ENCODE measurements around the gene ADIPOR2. TPM values are rescaled to one million over a fixed set of nuclear protein-coding genes. Genes with fewer than 3 reads are reported as not detected.
"Not testable (repeated sequence)": the region's sequence is repeated elsewhere in the genome, so short reads cannot be mapped to it uniquely, and the experiment has no call there.

Gene ADIPOR2
- polyA plus RNA-seq, 3 donors: 3.9 to 14.6 (median 6.2) TPM

DNA sequence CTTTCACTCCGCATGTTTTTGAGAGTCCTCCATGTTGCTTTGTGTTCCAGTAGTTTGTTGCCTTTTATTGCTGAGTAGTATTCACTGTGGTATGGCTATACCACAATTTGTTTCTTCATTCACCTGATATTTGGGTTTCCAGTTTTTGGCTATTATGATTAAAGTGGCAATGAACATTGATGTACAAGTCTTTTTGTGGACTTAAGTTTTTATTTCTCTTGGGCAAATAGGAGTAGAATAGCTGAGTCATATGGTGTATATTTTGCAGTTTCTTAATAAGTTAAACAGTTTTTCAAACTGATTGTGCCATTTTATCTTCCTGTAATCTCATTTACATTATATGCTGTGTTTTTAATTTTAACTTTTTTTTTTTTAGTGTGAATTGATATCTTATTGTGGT is 16.2 kb downstream of the ADIPOR2 start:
- Mint-ChIP-seq H3K9me3 (peaks cover 0 to 1% (median 0%) of the 10 kb centered on the region in 7 donors), H3K4me3 (no peak overlapping the region), H3K36me3 (peaks cover 0 to 9% of the 10 kb centered on the region in 2 donors), H3K27me3 (ENCODE audit: low read depth in 3 of 3) (no peaks in the 10 kb centered on the region), H3K27ac (peak overlapping the region in 5 of 7 donors; percentile 2 to 69 (median 43)), H3K4me1 (peaks cover 55% of the 10 kb centered on the region)
- peaks cover 19 to 57% of the 10 kb centered on the region in 2 donors for H3K4me1 ChIP-seq (ENCODE audit: control insufficient read depth in 1 of 2, insufficient read depth in 2 of 2, low read length in 2 of 2)
- no peak for DNase-seq
- intact Hi-C loops (cut with micrococcal nuclease): loop anchor here in 1 of 2 donors (10.0 kb wide), 1 partner anchor 52 kb away; no protein-coding TSS in a partner anchor
- peaks cover 99% of the 10 kb centered on the region for H3K79me2 ChIP-seq (ENCODE audit: insufficient read depth, low read length)
- peak overlapping the region in 1 of 2 donors; percentile 27 for H3K27ac ChIP-seq (ENCODE audit: low read depth in 1 of 2, low read length in 2 of 2)
- TF ChIP-seq, protein P1, sequence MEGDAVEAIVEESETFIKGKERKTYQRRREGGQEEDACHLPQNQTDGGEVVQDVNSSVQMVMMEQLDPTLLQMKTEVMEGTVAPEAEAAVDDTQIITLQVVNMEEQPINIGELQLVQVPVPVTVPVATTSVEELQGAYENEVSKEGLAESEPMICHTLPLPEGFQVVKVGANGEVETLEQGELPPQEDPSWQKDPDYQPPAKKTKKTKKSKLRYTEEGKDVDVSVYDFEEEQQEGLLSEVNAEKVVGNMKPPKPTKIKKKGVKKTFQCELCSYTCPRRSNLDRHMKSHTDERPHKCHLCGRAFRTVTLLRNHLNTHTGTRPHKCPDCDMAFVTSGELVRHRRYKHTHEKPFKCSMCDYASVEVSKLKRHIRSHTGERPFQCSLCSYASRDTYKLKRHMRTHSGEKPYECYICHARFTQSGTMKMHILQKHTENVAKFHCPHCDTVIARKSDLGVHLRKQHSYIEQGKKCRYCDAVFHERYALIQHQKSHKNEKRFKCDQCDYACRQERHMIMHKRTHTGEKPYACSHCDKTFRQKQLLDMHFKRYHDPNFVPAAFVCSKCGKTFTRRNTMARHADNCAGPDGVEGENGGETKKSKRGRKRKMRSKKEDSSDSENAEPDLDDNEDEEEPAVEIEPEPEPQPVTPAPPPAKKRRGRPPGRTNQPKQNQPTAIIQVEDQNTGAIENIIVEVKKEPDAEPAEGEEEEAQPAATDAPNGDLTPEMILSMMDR (IDR thresholded peaks at IDR 0.05): no peak
- H4K20me1 ChIP-seq (ENCODE audit: insufficient read depth, low read length): peaks cover 89% of the 10 kb centered on the region
- no peak overlapping the region for H3K9ac ChIP-seq (ENCODE audit: insufficient read depth, low read length, poor library complexity, severe bottlenecking)
- H3K36me3 ChIP-seq (replicated peaks in 1 of 2; ENCODE audit: control insufficient read depth in 1 of 2, insufficient read depth in 2 of 2, low read length in 2 of 2): no peaks in the 10 kb centered on the region
- H3K9me3 ChIP-seq (replicated peaks in 1 of 2; ENCODE audit: control insufficient read depth in 1 of 2, insufficient read depth in 1 of 2, low read length in 2 of 2): no peaks in the 10 kb centered on the region
- no peaks in the 10 kb centered on the region for H3K27me3 ChIP-seq (ENCODE audit: control insufficient read depth in 2 of 2, insufficient read depth in 2 of 2, low read length in 2 of 2)
- WGBS (ENCODE audit: insufficient coverage): no CpG with 5 or more reads among the region's 1 CpG
- H3K4me2 ChIP-seq (replicated peaks; ENCODE audit: extremely low read depth, low read length, poor library complexity, severe bottlenecking): no peak overlapping the region
- no peak overlapping the region for H3K4me3 ChIP-seq (replicated peaks in 1 of 3; ENCODE audit: low read depth in 2 of 3, low read length in 3 of 3)
- no peak overlapping the region for H2AFZ ChIP-seq (ENCODE audit: insufficient read depth, low read depth, low read length, poor library complexity, severe bottlenecking)

DNA sequence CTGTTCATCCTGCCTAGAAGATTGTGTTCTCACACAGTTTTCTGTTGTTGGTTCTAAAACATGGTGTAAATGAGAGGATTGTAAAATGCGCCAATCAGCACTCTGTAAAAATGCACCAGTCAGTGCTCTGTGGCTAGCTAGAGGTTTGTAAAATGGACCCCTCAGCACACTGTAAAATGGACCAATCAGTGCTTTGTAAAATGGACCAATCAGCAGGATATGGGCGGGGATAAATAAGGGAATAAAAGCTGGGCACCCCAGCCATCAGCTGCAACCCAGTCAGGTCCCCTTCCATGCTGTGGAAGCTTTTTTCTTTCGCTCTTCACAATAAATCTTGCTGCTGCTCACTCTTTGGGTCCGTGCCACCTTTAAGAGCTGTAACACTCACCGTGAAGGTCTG is 19.1 kb downstream of the ADIPOR2 start:
- Mint-ChIP-seq H3K9me3 (peaks cover 3 to 13% (median 7%) of the 10 kb centered on the region in 7 donors), H3K4me1 (peaks cover 37% of the 10 kb centered on the region), H3K36me3 (peaks cover 14 to 28% of the 10 kb centered on the region in 2 donors)
- H3K36me3 ChIP-seq (replicated peaks in 1 of 2; ENCODE audit: control insufficient read depth in 1 of 2, insufficient read depth in 2 of 2, low read length in 2 of 2): peaks cover 0 to 17% of the 10 kb centered on the region in 2 donors
- H3K27ac ChIP-seq (ENCODE audit: low read depth in 1 of 2, low read length in 2 of 2); H2AFZ ChIP-seq (ENCODE audit: insufficient read depth, low read depth, low read length, poor library complexity, severe bottlenecking); H3K9me3 ChIP-seq (replicated peaks in 1 of 2; ENCODE audit: control insufficient read depth in 1 of 2, insufficient read depth in 1 of 2, low read length in 2 of 2); DNase-seq; H3K27ac Mint-ChIP-seq; H3K4me2 ChIP-seq (replicated peaks; ENCODE audit: extremely low read depth, low read length, poor library complexity, severe bottlenecking); H3K27me3 ChIP-seq (ENCODE audit: control insufficient read depth in 2 of 2, insufficient read depth in 2 of 2, low read length in 2 of 2); H3K4me3 ChIP-seq (replicated peaks in 1 of 3; ENCODE audit: low read depth in 2 of 3, low read length in 3 of 3); H3K27me3 Mint-ChIP-seq (ENCODE audit: low read depth in 3 of 3); H3K9ac ChIP-seq (ENCODE audit: insufficient read depth, low read length, poor library complexity, severe bottlenecking); H3K4me3 Mint-ChIP-seq: not testable (repeated sequence)
- intact Hi-C loops (cut with micrococcal nuclease): loop anchor here in 1 of 2 donors (10.0 kb wide), 1 partner anchor 55 kb away; no protein-coding TSS in a partner anchor
- H3K4me1 ChIP-seq (ENCODE audit: control insufficient read depth in 1 of 2, insufficient read depth in 2 of 2, low read length in 2 of 2): peaks cover 17 to 40% of the 10 kb centered on the region in 2 donors
- peaks cover 99% of the 10 kb centered on the region for H3K79me2 ChIP-seq (ENCODE audit: insufficient read depth, low read length)
- 99% methylated on average over 5 of the region's 5 CpGs for WGBS (ENCODE audit: insufficient coverage)
- H4K20me1 ChIP-seq (ENCODE audit: insufficient read depth, low read length): peaks cover 91% of the 10 kb centered on the region

DNA sequence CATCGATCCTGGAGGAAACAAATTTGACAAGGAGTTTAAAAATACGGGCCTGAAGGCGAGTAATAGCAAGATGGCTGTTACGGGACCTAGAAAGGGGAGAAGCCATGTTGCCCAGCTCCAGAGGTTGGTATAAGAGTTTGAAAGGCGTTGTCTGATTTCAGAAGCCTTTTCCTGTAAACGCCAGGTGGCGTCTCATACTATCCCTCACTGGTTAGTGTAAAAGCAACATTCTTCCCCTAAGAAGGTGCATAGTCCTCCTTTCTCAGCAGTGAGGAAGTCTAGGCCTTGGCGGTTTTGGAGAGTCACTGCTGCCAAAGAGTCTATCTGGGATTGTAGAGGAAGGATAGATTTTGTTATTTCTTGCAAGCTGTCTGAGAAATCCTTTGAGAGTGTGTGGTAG is 20.0 kb downstream of the ADIPOR2 start:
- H3K27me3 Mint-ChIP-seq (ENCODE audit: low read depth in 3 of 3); H3K27me3 ChIP-seq (ENCODE audit: control insufficient read depth in 2 of 2, insufficient read depth in 2 of 2, low read length in 2 of 2); H3K27ac ChIP-seq (ENCODE audit: low read depth in 1 of 2, low read length in 2 of 2); intact Hi-C loops (cut with micrococcal nuclease); H3K4me3 ChIP-seq (replicated peaks in 1 of 3; ENCODE audit: low read depth in 2 of 3, low read length in 3 of 3); H2AFZ ChIP-seq (ENCODE audit: insufficient read depth, low read depth, low read length, poor library complexity, severe bottlenecking); DNase-seq; H3K4me2 ChIP-seq (replicated peaks; ENCODE audit: extremely low read depth, low read length, poor library complexity, severe bottlenecking); H3K9me3 ChIP-seq (replicated peaks in 1 of 2; ENCODE audit: control insufficient read depth in 1 of 2, insufficient read depth in 1 of 2, low read length in 2 of 2); H3K4me3 Mint-ChIP-seq; H3K9ac ChIP-seq (ENCODE audit: insufficient read depth, low read length, poor library complexity, severe bottlenecking): not testable (repeated sequence)
- Histone ChIP-seq H3K4me1 (ENCODE audit: control insufficient read depth in 1 of 2, insufficient read depth in 2 of 2, low read length in 2 of 2) (peaks cover 17 to 31% of the 10 kb centered on the region in 2 donors), H4K20me1 (ENCODE audit: insufficient read depth, low read length) (peaks cover 91% of the 10 kb centered on the region), H3K79me2 (ENCODE audit: insufficient read depth, low read length) (peaks cover 99% of the 10 kb centered on the region), H3K36me3 (replicated peaks in 1 of 2; ENCODE audit: control insufficient read depth in 1 of 2, insufficient read depth in 2 of 2, low read length in 2 of 2) (peaks cover 0 to 26% of the 10 kb centered on the region in 2 donors)
- Mint-ChIP-seq H3K36me3 (peaks cover 15 to 34% of the 10 kb centered on the region in 2 donors), H3K4me1 (peaks cover 33% of the 10 kb centered on the region), H3K9me3 (peaks cover 7 to 21% (median 11%) of the 10 kb centered on the region in 7 donors), H3K27ac (peak overlapping the region in 2 of 7 donors; percentile 22 to 65)
- WGBS (ENCODE audit: insufficient coverage): 95% methylated on average over 2 of the region's 8 CpGs
